ENCODE data around the gene RETREG3. TPM values are rescaled to one million over a fixed set of nuclear protein-coding genes. Genes with fewer than 3 reads are reported as not detected.
"Not testable (repeated sequence)": the region's sequence is repeated elsewhere in the genome, so short reads cannot be mapped to it uniquely, and the experiment has no call there.

The RETREG3 gene
- total and polyA plus RNA-seq, 2 donors, result 21.2 to 49.9 TPM

GRCh38 chr17:42560246-42560645, 48.9 kb downstream of the RETREG3 start:
- Histone ChIP-seq H3K27ac (ENCODE audit: low read depth) (no peak overlapping the region), H3K4me1 (ENCODE audit: insufficient read depth) (peaks cover 2% of the 10 kb centered on the region), H3K36me3 (ENCODE audit: insufficient read depth) (no peaks in the 10 kb centered on the region), H3K4me3 (ENCODE audit: low read depth, low read length) (no peak overlapping the region)
- no peak for DNase-seq (ENCODE audit: extremely low spot score)
- WGBS, result 75% methylated on average over 3 of the region's 3 CpGs

DNA sequence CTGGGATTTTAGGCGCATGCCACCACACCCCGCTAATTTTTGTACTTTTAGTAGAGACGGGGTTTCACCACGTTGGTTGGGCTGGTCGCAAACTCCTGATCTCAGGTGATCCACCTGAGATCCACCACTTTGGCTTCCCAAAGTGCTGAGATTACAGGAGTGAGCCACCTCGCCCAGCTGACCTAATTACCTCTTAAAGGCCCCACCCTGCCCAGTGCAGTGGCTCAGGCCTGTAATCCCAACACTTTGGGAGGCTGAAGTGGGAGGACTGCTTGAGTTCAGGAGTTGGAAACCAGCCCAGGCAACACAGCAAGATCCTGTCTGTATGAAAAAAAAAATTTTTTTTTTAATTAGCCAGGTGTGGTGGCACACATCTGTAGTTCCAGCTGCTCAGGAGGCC, 50.1 kb downstream of the RETREG3 start:
- H3K4me1 ChIP-seq (ENCODE audit: insufficient read depth), result peaks cover 2% of the 10 kb centered on the region
- no peak overlapping the region for H3K4me3 ChIP-seq (ENCODE audit: low read depth, low read length)
- no peaks in the 10 kb centered on the region for H3K36me3 ChIP-seq (ENCODE audit: insufficient read depth)
- no peak for DNase-seq (ENCODE audit: extremely low spot score)
- no peak overlapping the region for H3K27ac ChIP-seq (ENCODE audit: low read depth)
- 85% methylated on average over 6 of the region's 6 CpGs for WGBS

- DNase-seq (ENCODE audit: extremely low spot score); H3K27ac ChIP-seq (ENCODE audit: low read depth): not testable (repeated sequence)
- WGBS, result 55% methylated on average over 5 of the region's 5 CpGs
These were observed 53.1 kb downstream of the RETREG3 start for GRCh38 chr17:42555961-42556617.

DNA sequence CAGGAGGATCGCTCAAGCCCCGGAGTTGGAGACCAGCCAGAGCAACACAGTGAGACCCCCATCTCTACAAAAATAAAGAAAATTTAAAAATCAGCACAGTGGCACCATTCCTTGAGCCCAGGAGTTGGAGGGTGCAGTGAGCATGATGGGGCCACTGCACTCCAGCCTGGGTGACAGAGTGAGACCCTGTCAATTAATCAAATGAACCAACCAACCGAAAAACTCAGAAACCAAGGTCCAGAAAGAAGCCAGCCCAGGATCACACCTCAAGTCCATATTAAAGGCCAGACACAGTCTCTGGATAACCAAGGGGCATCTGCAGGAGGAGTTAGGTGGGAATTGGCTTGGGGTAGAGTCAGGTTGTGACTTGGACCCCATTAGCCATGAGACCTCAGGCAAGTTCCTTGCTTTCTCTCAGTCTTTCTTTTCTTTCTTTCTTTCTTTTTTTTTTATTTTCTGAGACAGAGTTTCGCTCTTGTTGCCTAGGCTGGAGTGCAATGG, 54.0 kb downstream of the RETREG3 start:
- Histone ChIP-seq H3K27ac (ENCODE audit: low read depth) (peak overlapping the region; percentile 87), H3K4me3 (ENCODE audit: low read depth, low read length) (peak overlapping the region; percentile 51), H3K36me3 (ENCODE audit: insufficient read depth) (no peaks in the 10 kb centered on the region), H3K4me1 (ENCODE audit: insufficient read depth) (no peaks in the 10 kb centered on the region)
- 25% methylated on average over 4 of the region's 4 CpGs for WGBS
- DNase-seq (ENCODE audit: extremely low spot score), result no peak

More at GRCh38 chr17:42555961-42556617, 53.1 kb downstream of the RETREG3 start:
- not testable (repeated sequence) for H3K4me1 ChIP-seq (ENCODE audit: insufficient read depth); H3K36me3 ChIP-seq (ENCODE audit: insufficient read depth); H3K4me3 ChIP-seq (ENCODE audit: low read depth, low read length)

DNA sequence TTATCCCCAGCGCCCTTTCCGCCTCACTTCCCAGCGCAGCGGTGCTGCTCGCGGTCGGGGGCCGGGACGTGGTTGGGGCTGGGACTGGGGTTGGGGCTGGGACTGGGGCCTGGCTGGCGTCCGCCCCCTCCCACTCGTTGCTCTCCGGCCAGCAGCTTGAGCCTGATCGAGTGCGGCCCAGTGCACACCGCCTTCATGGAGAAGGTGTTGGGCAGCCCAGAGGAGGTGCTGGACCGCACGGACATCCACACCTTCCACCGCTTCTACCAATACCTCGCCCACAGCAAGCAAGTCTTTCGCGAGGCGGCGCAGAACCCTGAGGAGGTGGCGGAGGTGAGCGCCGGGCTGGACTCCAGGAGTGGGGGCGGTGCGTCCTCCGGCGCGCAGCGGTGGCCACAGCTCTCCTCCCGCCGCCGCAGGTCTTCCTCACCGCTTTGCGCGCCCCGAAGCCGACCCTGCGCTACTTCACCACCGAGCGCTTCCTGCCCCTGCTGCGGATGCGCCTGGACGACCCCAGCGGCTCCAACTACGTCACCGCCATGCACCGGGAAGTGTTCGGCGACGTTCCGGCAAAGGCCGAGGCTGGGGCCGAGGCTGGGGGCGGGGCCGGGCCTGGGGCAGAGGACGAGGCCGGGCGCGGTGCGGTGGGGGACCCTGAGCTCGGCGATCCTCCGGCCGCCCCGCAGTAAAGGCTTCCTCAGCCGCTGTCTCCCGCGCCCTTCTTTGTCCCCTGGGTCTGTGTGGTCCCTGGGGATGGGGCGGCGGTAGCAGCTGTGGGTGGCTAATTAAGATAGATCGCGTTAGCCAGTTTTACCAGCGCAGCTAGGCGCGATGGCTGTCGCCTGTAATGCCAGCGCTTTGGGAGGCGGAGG, 54.7 kb downstream of the RETREG3 start:
- H3K4me3 ChIP-seq (ENCODE audit: low read depth, low read length), result peak overlapping the region; percentile 51
- H3K27ac ChIP-seq (ENCODE audit: low read depth), result peak overlapping the region; percentile 87
- DNase-seq (ENCODE audit: extremely low spot score), result no peak
- under 1% methylated on average over 82 of the region's 82 CpGs for WGBS
- H3K36me3 ChIP-seq (ENCODE audit: insufficient read depth), result no peaks in the 10 kb centered on the region
- no peaks in the 10 kb centered on the region for H3K4me1 ChIP-seq (ENCODE audit: insufficient read depth)

GRCh38 chr17:42553866-42554249, 55.3 kb downstream of the RETREG3 start:
- H3K36me3 ChIP-seq (ENCODE audit: insufficient read depth), result no peaks in the 10 kb centered on the region
- peak overlapping the region; percentile 51 for H3K4me3 ChIP-seq (ENCODE audit: low read depth, low read length)
- 56% methylated on average over 16 of the region's 16 CpGs for WGBS
- no peak for DNase-seq (ENCODE audit: extremely low spot score)
- no peaks in the 10 kb centered on the region for H3K4me1 ChIP-seq (ENCODE audit: insufficient read depth)
- H3K27ac ChIP-seq (ENCODE audit: low read depth), result no peak overlapping the region

GRCh38 chr17:42553161-42553818, 55.9 kb downstream of the RETREG3 start:
- WGBS, result 72% methylated on average over 45 of the region's 45 CpGs
- no peaks in the 10 kb centered on the region for H3K36me3 ChIP-seq (ENCODE audit: insufficient read depth)
- DNase-seq (ENCODE audit: extremely low spot score), result no peak
- no peaks in the 10 kb centered on the region for H3K4me1 ChIP-seq (ENCODE audit: insufficient read depth)
- H3K4me3 ChIP-seq (ENCODE audit: low read depth, low read length), result no peak overlapping the region
- no peak overlapping the region for H3K27ac ChIP-seq (ENCODE audit: low read depth)

DNA sequence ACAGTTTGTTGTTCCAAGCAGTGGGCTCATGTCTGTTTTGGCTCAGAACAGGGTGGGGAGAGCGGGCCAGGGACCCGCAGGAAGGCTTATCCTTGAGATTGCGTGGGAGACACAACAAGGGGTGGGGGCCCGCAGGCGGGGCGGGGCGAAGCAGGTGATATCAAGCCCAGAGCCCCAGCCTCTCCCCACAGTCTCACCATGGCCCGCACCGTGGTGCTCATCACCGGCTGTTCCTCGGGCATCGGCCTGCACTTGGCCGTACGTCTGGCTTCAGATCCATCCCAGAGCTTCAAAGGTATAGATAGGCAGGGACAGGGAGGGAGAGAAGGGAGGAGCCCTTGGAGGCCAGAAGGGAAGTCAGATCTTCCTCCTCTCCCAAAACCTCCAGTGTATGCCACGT, 56.4 kb downstream of the RETREG3 start, which contains the start of gene HSD17B1:
Gene HSD17B1, plus strand, starts transcription at position 188 of the 400 bp plus-strand sequence. Its CDS starts 11 bp downstream, at position 199.
- 92% methylated on average over 15 of the region's 15 CpGs for WGBS
- not testable (repeated sequence) for H3K4me3 ChIP-seq (ENCODE audit: low read depth, low read length); H3K4me1 ChIP-seq (ENCODE audit: insufficient read depth); H3K27ac ChIP-seq (ENCODE audit: low read depth); DNase-seq (ENCODE audit: extremely low spot score); H3K36me3 ChIP-seq (ENCODE audit: insufficient read depth)

DNA sequence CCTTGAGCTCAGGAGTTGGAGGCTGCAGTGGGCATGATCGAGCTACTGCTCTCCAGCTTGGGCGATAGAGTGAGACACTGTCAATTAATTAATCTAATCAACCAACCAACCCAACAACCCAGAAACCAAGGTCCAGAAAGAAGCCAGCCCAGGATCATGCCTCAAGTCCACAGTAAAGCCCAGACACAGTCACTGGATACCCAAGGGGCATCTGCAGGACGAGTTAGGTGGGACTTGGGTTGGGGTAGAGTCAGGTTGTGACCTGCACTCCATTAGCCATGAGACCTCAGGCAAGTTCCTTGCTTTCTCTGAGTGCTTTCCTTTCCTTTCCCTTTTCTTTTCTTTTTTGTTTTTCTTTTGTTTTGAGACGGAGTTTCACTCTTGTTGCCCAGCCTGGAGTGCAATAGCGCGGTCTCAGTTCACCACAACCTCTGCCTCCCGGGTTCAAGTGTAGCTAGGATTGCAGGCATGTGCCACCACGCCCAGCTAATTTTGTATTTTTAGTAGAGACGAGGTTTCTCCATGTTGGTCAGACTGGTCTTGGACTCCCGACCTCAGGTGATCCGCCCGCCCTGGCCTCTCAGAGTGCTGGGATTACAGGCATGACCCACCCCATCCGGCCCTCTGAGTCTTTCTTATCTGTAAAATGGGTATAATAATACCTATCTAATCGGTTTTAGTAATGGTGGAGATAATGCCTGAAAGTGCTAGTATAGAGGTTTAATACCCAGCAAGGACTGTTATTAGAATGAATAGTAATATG, 60.0 kb downstream of the RETREG3 start:
- Histone ChIP-seq H3K36me3 (ENCODE audit: insufficient read depth) (no peaks in the 10 kb centered on the region), H3K27ac (ENCODE audit: low read depth) (no peak overlapping the region), H3K4me1 (ENCODE audit: insufficient read depth) (no peaks in the 10 kb centered on the region), H3K4me3 (ENCODE audit: low read depth, low read length) (no peak overlapping the region)
- WGBS, result 87% methylated on average over 14 of the region's 14 CpGs
- DNase-seq (ENCODE audit: extremely low spot score), result no peak

DNA sequence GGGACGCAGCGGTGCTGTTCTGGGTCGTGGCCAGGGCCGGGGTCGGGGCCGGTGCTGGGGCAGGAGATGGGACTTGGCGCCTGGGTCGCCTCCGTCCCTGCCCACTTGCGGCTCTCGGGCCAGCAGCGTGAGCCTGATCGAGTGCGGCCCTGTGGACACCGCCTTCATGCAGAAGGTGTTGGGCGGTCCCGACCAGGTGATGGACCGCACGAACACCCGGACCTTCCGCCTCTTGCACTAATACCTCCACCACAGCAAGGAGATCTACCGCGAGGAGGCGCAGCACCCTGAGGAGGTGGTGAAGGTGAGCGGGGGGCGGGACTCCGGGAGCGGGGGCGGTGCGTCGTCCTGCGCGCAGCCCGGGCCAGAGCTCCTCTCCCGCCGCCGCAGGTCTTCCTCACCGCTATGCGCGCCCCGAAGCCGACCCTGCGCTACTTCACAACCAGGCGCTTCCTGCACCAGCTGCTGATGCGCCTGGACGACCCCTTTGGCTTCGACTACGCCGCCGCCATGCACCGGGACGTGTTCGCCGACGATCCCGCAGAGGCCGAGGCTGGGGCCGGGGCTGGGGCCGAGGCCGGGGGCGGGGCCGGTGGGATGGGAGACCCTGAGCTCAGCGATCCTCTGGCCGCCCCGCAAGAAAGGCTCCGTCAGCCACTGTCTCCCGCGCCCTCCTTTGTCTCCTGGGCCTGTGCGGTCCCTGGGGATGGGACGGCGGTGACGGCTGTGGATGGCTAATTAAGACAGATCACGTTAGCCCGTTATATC, 60.9 kb downstream of the RETREG3 start:
- WGBS, result 19% methylated on average over 74 of the region's 74 CpGs
- H3K4me1 ChIP-seq (ENCODE audit: insufficient read depth), result no peaks in the 10 kb centered on the region
- H3K4me3 ChIP-seq (ENCODE audit: low read depth, low read length), result peak overlapping the region; percentile 39
- H3K27ac ChIP-seq (ENCODE audit: low read depth), result no peak overlapping the region
- no peak for DNase-seq (ENCODE audit: extremely low spot score)
- peaks cover 2% of the 10 kb centered on the region for H3K36me3 ChIP-seq (ENCODE audit: insufficient read depth)

GRCh38 chr17:42547698-42548069, 61.5 kb downstream of the RETREG3 start:
- H3K4me3 ChIP-seq (ENCODE audit: low read depth, low read length), result no peak overlapping the region
- no peaks in the 10 kb centered on the region for H3K4me1 ChIP-seq (ENCODE audit: insufficient read depth)
- no peak overlapping the region for H3K27ac ChIP-seq (ENCODE audit: low read depth)

DNA sequence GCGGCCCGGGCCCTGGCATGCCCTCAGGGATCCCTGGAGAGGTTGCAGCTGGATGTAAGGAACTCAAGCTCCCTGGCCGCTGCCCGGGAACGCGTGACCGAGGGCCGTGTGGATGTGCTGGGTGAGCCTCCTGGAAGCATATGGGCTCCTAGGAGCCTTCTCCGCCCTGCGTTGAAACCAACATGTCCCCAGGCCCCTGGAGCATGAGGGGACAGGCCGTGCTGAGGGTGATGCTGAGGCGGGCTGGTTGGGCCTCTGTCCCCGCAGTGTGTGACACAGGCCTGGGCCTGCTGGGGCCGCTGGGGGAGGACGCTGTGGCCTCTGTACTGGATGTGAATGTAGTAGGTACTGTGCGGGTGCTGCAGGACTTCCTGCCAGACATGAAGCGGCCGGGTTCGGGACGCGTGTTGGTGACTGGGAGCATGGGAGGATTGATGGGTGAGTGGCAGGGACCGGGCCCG, 62.1 kb downstream of the RETREG3 start:
- Histone ChIP-seq H3K36me3 (ENCODE audit: insufficient read depth) (peaks cover 4% of the 10 kb centered on the region), H3K4me3 (ENCODE audit: low read depth, low read length) (no peak overlapping the region), H3K4me1 (ENCODE audit: insufficient read depth) (no peaks in the 10 kb centered on the region), H3K27ac (ENCODE audit: low read depth) (no peak overlapping the region)
- DNase-seq (ENCODE audit: extremely low spot score), result no peak
- WGBS, result 78% methylated on average over 23 of the region's 23 CpGs

More at GRCh38 chr17:42547698-42548069, 61.5 kb downstream of the RETREG3 start:
- H3K36me3 ChIP-seq (ENCODE audit: insufficient read depth), result peaks cover 4% of the 10 kb centered on the region
- DNase-seq (ENCODE audit: extremely low spot score), result no peak
- WGBS, result 89% methylated on average over 14 of the region's 14 CpGs
